Vagina (tissue), 2 donors: ENCODE results near the gene AUH.

ENCODE experiments used
- CTCF ChIP-seq, 3 experiments: fragments of 450-650 bp in 2 of 3; fragments of 200-600 bp in 1 of 3; sonication (generic) in 1 of 3; IDR thresholded peaks; one replicate each; pipeline ENCODE4 v1.5.1; 2017 to 2019; ENCODE audit warnings: antibody characterized with exemption in 3 of 3, mild to moderate bottlenecking in 2 of 3, moderate library complexity in 2 of 3
- POLR2A ChIP-seq, 2 donors: fragments of 450-650 bp; IDR thresholded peaks; one replicate each; pipeline ENCODE4 v1.6.1; 2017; ENCODE audit warnings: antibody characterized with exemption in 2 of 2, mild to moderate bottlenecking in 2 of 2, moderate library complexity in 2 of 2
- POLR2AphosphoS5 ChIP-seq, 2 donors: sonication (generic); formaldehyde crosslinking; IDR thresholded peaks; one replicate each; pipeline ENCODE4 v1.9.0; 2017; ENCODE audit warnings: antibody characterized with exemption in 2 of 2, mild to moderate bottlenecking in 2 of 2, low read depth in 1 of 2; ENCODE audit not compliant: insufficient read depth in 1 of 2

DNA sequence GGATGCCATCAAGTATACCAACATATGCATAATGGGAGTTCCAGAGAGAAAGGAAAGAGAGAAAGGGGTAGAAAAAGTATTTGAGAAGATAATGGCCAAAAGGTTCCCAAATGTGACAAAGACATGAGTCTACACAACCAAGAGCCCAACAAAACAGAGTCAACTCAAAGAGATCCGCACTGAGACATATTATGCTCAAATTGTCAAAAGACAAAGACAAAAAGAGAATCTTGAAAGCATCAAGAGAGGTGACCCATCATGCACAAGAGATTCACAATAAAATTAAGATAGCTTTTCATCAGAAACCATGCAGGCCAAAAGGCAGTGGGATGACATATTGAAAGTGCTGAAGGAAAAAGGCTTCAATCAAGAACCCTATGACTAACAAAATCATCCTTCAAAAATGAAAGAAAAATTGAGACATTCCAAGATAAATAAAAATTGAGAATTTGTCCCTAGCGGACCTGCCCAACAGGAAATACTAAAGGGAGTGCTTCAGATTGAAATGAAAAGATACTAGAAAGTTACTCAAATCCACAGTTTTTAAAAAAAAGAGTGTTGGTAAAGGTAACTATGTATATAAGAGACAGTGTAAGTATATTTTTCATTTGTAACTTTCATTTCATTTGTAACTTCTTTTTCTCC, 160.9 kb downstream of the AUH start:
- TF ChIP-seq CTCF (IDR thresholded peaks at IDR 0.05): no peak
- TF ChIP-seq POLR2A (IDR thresholded peaks at IDR 0.05): no peak
- TF ChIP-seq POLR2AphosphoS5 (IDR thresholded peaks at IDR 0.05; ENCODE audit: insufficient read depth in 1 of 2, low read depth in 1 of 2): no peak
